GM12865 (cell line): Measurements from ENCODE around the gene ABHD6.
"Not testable (repeated sequence)": the region's sequence is repeated elsewhere in the genome, so short reads cannot be mapped to it uniquely, and the experiment has no call there.

Source experiments
- DNase-seq: peaks from one replicate; pipeline ENCODE4 v3.0.0; 2010; ENCODE audit warnings: low read depth
- H3K4me3 ChIP-seq: 2 replicates; pipeline ENCODE4 v1.5.1; 2011; ENCODE audit warnings: mild to moderate bottlenecking, low read depth, low read length, control low read depth
- TF ChIP-seq, protein P1 (sequence below): IDR thresholded peaks from 2 replicates; pipeline ENCODE4 v1.5.1; 2011; ENCODE audit warnings: low read length, control low read depth, low read depth, inconsistent platforms; ENCODE audit not compliant: insufficient read depth; ENCODE audit errors: missing control alignments

Gene ABHD6

DNA sequence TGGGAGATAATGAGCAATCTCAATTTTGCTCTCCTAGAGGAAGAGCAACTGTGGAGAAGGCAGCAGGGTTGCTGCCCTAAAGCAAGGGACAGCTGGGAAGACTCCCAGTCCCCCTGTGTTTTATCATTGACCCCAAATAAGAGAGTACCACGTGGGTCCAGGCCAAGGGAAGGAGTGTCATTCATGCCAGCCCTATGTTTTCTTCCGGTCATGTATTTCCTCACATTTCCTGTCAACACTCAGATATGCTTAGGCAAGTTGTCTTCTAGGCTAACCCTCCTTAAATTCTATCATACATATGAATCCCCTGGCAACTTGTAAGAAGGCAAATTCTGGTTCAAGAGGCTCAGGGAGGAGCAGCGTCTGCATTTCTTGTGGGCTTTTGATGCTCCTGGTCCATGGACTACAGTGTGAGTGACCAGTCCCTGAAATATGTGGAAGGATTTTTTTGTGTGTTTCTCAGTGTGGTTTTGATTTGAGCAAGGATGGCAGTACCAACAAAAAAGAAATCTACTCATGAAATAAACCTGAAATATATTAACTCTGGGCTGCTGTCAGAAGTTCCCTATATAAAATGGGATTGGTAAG is 36.5 kb downstream of the ABHD6 start:
- DNase-seq = no peak
- TF ChIP-seq, protein P1, sequence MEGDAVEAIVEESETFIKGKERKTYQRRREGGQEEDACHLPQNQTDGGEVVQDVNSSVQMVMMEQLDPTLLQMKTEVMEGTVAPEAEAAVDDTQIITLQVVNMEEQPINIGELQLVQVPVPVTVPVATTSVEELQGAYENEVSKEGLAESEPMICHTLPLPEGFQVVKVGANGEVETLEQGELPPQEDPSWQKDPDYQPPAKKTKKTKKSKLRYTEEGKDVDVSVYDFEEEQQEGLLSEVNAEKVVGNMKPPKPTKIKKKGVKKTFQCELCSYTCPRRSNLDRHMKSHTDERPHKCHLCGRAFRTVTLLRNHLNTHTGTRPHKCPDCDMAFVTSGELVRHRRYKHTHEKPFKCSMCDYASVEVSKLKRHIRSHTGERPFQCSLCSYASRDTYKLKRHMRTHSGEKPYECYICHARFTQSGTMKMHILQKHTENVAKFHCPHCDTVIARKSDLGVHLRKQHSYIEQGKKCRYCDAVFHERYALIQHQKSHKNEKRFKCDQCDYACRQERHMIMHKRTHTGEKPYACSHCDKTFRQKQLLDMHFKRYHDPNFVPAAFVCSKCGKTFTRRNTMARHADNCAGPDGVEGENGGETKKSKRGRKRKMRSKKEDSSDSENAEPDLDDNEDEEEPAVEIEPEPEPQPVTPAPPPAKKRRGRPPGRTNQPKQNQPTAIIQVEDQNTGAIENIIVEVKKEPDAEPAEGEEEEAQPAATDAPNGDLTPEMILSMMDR = no peak
- H3K4me3 ChIP-seq = no peak overlapping the region

DNA sequence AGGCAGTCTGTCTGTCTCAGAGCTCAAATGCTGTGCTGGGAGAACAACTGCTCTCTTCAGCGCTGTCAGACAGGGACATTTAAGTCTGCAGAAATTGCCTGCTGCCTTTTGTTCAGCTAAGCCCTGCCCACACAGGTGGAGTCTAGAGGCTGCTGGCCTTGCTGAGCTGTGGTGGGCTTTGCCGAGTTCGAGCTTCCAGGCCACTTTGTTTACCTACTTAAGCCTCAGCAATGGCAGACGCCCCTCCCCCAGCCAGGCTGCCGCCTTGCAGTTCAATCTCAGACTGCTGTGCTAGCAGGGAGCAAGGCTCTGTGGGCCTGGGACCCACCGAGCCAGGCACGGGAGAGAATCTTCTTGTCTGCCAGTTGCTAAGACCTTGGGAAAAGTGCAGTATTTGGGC is 43.5 kb downstream of the ABHD6 start:
- TF ChIP-seq, protein P1 = no peak
- no peak overlapping the region for H3K4me3 ChIP-seq
- DNase-seq = no peak

DNA sequence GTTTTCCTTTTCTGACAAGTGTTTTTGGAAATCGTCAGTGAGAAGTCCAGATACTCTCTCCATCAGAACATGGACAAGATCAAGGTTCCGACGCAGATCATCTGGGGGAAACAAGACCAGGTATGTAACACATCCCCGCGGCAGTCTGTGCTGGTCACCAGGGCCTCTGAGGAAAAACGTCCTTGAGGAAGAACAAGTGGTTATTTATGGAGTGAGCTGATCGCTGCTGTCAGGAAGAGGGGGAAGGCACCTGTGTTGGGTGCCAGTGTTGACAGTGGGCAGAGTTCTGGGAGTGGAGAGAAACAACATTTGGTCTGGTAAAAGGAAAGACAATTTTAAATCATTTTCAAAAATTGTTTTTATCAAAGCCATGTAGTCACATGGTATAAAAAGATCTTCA is 47.7 kb downstream of the ABHD6 start:
- TF ChIP-seq, protein P1 = no peak
- H3K4me3 ChIP-seq = no peak overlapping the region
- DNase-seq = no peak

DNA sequence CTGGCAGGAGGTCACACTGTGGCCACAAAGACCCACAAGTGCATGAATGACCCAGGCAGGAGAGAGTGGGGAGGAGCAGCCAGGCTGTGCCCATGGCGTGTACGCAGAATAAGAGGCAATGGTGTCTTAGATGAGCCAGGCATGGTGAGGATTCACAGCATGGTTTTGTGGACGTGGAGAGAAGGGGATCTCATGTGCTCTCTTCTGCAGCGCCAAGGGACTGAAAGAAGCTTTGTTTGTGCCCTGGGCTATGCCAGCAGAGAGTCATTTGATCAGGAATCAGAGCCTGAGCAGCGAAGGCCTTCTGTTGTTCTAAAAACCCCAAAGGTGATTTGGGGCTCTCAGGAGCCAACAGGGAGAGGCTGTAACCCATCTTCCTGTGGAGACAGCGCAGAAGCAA is 49.8 kb downstream of the ABHD6 start:
- TF ChIP-seq, protein P1 = no peak
- DNase-seq = no peak
- H3K4me3 ChIP-seq = no peak overlapping the region

DNA sequence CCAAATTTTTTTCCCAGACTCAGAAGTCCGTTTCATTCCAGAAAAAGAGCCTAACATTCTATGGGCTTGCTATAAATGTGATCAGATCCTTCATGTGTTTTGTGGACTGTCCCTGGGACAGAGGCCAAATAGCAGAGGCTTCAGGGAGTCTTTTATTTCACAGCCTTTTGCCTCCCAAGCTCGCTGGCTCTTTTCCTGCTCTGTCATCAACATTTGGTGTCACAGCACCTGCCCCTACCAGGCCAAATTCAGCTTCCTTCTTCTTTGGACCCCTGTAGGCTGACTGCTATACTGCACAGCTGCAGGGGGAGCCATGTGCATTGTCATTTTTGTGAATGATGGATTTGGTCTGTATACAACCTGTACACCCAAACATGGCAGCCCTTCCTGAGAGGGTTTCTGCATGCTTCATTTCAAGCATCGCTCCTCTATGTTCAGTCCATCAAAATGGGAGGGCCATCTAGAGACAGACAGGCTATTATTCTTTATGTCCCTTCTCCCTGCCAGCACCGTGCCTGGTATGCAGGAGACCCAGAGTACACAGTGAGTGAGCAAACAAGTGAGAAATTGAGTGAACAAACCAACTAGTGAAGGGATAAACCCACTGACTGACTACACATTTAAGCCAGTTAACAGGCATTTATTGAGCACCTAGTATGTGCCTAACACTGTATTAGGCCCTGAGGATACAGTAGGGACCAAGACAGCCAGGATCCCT is 50.6 kb downstream of the ABHD6 start:
- TF ChIP-seq, protein P1 = no peak
- DNase-seq = no peak
- H3K4me3 ChIP-seq = no peak overlapping the region

DNA sequence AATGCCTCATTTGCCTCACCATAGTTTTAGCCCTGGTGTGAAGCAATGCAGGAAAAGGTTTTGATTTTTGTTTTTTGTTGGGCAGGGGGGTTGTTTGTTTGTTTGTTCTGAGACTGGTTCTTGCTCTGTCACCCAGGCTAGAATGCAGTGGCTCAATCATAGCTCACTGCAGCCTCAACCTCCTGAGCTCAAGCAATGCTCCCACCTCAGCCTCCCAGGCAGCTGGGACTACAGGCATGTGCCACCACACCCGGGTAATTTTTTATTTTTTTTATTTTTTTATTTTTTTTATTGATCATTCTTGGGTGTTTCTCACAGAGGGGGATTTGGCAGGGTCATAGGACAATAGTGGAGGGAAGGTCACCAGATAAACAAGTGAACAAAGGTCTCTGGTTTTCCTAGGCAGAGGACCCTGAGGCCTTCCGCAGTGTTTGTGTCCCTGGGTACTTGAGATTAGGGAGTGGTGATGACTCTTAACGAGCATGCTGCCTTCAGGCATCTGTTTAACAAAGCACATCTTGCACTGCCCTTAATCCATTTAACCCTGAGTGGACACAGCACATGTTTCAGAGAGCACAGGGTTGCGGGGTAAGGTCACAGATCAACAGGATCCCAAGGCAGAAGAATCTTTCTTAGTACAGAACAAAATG is 51.5 kb downstream of the ABHD6 start:
- DNase-seq, H3K4me3 ChIP-seq: not testable (repeated sequence)

DNA sequence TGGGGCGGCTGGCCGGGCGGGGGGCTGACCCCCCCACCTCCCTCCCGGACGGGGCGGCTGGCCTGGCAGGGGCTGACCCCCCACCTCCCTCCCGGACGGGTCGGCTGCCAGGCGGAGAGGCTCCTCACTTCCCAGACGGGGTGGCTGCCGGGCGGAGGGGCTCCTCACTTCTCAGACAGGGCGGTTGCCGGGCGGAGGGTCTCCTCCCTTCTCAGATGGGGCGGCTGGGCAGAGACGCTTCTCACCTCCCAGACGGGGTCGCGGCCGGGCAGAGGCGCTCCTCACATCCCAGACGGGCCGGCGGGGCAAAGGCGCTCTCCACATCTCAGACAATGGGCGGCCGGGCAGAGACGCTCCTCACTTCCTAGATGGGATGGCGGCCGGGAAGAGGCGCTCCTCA is 52.9 kb downstream of the ABHD6 start:
- not testable (repeated sequence) for DNase-seq

More for the DNA sequence above, 52.9 kb downstream of the ABHD6 start:
- not testable (repeated sequence) for H3K4me3 ChIP-seq
